Activated CD4-positive, alpha-beta T cell treated with anti-CD3 and anti-CD28 coated beads for 4 hours (primary cell): ENCODE data around the gene SIPA1L3.
"Not testable (repeated sequence)": the region's sequence is repeated elsewhere in the genome, so short reads cannot be mapped to it uniquely, and the experiment has no call there.

Experiments used
- DNase-seq, 2 donors: peaks; one replicate each; pipeline ENCODE4 v3.0.0-alpha.2; 2020

The SIPA1L3 gene

DNA sequence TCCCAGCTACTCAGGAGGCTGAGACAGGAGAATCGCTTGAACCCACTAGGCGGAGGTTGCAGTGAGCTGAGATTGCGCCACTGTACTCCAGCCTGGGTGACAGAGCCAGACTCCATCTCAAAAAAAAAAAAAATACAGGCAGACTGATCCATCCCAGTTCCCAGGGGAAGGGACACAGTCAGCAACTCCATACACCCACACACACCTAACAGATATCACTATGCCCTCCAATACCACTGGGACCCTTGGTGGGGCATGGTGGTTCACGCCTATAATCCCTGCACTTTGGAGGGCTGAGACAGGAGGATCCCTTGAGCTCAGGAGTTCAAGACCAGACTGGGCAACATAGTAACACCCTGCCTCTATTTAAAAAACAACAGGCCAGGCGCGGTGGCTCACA, 314.4 kb downstream of the SIPA1L3 start:
- DNase-seq = no peak

DNA sequence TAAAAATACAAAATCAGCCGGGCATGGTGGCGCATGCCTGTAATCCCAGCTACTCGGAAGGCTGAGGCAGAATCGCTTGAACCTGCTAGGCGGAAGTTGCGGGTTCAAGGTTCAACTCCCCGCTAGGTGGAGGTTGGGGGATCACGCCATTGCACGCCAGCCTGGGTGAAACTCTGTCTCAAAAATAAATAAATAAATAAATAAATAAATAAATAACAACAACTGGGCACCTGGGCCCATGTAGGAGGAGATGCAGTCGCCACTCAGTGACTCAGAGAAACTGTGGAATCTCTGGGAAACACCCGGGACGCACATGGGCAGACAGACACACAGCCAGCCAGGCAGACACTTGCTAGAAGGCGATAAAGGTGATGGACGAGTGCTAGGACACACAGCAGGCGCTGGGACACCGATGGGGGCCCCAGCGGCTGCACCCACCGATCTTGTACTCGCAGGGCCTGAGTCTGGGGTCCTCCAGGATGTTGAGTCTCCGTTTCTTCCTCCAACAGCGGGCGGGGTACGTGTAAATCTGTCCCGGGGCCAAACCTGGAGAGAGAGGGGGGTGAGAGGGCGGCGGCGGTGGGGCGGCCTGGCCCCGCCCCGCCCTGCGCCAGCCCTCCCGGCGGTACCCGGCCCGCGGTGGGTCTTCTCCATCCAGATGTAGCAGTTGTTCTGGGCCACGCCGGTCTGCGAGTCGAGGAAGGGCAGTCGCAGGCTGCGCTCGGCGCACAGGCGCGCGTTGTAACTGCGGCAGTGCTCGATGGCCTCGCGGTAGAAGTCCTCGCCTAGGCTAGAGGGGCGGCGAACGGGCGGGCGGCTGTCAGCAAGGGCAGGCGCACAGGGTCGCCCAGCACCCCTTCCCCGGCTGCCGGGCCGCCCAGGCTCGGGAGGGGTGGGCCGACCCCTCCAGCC, 315.2 kb downstream of the SIPA1L3 start:
- no peak for DNase-seq

DNA sequence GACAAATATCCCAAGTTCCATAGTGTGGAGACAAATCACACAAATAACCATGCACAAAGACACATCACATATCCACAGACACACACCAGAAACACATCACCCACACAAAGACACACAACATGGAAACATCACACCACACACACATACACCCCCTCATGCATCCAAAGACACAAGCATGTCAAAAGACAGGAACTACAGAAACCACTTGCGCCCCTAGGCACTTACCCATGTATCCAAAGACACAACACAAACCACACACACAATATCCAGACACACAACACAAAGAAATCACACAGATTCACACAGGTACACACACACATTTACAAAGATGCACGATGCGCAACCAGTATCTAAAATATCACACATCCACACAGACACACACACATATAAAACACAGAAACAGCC, 316.1 kb downstream of the SIPA1L3 start:
- DNase-seq = no peak

DNA sequence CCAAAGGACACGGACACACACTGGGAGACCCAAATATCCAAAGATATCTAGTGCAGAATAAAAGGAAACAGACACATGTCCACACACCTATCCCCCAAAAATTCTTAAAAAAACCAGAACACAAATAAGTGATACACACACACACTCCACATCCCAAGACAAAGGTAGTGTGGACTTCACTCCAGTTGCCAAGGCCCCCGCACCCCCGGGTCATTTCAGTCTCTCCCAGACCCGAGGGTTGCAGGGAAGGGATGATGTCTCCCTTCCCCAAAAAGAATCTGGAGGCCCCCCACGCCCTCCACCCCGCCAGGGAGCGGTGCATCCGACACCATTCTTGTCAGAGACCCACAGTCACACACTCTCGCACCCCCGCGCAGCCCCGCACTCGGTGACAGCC, 316.6 kb downstream of the SIPA1L3 start:
- no peak for DNase-seq

DNA sequence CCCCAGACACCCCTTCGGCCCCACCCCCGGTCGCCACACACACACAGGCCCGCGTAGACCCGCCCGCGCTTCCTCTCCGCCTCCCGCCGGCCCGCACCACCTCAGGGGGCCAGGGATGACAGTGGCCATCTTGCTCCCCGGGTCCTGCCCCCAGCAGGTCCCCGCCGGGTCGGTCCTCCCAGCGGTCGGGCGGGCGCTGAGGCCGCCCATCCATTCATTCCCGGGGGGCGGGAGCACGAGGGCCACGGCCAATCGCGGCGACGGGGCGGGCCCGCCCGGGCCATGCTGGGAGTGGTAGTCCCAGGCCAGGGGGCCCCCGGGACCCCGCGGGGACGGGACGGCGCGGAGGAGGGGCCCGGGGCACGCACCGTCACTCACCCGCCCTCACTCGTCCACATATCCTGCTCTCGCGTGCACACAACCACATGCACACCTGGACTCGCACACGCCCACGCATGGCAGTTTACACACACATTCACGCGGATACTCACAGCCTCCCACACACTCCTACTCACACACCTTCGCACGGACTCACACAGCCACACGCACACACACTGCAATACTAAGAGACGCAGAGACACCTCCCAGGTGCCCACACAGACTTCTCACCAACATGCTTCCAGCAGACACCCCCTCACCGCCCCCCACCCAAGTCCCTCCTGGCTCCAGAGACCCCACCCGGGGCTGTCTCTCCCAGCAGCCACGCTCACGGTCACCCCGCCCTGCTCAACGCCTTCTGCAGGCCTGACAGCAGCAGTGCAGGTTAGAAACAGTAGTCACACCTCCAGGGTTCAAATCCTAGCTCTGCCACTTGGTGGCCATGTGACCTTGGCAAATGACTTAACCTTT, 317.2 kb downstream of the SIPA1L3 start, which contains the start of gene DPF1:
DPF1 (minus strand) TSS at position 209 of the 849 bp plus-strand sequence; CDS start at position 129, 80 bp downstream.
- DNase-seq = peak; percentile 51 to 73

DNA sequence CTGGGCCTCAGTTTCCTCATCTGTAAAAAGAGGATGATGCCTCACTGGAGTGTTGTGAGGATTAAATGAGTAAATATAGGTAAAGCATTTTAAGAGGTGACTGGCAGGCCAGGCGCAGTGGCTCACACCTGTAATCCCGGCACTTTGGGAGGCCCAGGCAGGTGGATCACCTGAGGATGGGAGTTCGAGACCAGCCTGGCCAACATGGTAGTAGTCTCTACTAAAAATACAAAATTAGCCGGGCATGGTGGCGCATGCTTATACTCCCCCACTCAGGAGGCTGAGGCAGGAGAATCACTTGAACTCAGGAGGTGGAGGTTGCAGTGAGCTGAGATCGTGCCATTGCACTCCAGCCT, 317.8 kb downstream of the SIPA1L3 start:
- DNase-seq = not testable (repeated sequence)

DNA sequence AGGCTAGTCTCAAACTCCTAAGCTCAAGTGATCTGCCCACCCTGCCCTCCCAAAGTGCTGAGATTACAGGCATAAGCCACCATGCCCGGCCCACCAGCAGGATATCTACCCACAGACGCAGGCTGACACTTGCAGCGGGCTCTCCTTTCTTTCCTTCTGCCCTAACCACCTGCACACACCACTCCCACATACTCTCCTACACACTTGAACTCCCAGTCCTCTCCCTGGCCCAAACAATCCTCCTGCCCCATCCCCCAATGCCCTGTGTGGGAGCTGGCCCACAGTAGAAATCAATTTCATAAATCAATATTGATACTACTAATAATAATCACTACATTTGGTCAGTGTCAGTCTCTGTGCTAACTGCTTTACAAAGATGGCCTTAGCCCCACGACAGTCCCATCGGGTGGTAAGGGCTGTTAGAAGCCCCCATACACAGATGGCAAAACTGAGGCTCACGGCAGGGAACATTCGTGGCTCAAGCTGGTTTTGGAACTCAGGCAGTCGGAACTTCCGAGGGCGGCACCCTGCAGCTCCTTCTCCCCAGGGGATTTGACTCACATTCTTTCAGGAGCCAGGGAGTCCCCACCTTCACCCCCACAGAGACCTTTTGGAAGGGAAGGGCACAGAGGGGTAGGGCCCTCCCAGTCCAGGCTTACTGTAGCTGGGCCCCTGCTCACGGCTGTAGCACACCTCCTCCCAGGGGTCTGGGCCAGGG, 320.4 kb downstream of the SIPA1L3 start:
- no peak for DNase-seq

DNA sequence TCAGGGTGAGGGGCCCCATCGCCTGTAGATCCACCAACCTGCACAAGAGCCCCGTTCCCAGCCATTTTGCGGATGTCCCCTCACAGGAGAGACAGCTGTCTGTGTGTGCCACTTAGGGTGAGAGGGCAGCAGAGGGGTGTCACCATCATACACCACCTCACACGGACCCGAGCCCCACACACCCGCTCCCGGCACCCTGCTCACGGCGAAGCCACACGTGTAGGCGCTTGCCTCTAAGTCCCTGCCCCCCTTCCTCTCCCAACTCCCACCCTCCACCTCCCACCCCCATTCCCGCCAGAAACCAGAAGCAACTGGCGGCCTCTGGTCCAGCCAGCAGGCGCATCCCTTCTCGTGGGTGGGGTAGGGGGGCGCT, 321.0 kb downstream of the SIPA1L3 start:
- DNase-seq = no peak

DNA sequence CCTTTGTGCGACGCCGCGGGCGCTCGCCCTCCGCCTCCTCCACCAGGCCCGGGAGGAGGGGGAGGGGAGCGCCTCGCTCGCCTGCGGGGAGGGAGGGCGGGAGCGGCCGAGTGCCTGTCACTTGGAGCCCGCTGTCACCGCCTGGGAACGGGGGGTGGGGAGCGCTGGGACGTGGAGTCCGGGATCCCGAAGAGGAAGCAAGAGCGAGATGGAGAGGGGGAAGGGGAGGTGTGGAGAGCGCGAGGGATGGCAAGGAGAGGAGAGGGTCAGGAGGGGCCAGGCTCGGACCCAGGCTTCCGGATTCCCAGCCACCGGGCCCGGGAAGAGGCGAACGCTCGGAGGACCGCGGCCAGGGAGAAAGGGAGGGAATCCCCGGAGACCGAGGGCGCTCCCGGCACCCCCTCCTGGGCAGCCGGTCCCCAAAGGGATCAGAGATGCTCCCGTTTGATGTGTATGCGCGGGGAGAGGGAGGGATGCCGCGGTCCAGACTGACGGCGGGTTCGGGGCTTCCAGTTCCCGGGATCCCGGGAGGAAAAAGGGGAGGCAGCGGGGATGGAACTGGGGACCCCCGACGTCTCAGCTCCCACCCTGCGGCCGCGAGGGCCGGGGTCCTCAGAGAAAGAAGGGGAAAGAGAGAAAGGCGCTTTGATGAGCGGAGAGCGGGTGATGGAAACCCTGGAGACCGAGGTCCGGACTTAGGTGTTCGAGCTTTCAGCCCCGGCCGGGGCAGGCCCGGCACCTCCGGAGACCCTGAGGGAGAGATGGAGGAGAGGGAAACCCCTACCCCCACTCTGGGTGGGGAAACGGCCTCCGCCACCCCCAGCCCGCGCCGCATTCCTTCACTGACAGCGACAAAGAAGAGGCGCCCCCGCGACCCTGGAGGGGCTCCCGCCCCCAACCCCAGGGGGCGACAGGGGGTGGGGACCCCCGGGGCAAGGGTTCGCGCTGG, 321.8 kb downstream of the SIPA1L3 start:
- DNase-seq = no peak

DNA sequence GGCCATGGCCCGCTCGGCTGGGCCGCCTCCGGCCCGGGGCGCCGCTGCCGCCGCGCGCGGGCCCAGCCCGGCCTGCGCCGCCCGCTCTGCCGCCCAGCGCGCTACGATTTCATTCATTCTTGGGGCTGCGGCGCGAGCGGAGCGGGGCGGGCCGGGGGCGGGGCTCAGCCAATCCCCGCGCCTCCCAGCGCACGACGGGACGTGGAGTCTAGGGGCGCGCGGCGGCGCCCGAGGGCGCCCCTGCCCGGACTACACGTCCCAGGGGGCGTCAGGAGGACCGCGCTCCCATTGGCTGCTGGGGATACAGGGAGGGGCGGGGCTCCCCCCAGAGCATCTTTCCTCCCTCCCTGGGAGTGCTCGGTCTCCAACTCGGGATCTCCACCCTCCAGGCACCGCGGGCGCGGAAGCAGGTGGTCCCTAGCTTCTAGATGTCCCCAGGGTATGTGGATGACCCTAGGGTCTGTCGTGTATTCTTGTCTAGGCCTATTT, 322.6 kb downstream of the SIPA1L3 start:
- peak; percentile 49 to 50 for DNase-seq

DNA sequence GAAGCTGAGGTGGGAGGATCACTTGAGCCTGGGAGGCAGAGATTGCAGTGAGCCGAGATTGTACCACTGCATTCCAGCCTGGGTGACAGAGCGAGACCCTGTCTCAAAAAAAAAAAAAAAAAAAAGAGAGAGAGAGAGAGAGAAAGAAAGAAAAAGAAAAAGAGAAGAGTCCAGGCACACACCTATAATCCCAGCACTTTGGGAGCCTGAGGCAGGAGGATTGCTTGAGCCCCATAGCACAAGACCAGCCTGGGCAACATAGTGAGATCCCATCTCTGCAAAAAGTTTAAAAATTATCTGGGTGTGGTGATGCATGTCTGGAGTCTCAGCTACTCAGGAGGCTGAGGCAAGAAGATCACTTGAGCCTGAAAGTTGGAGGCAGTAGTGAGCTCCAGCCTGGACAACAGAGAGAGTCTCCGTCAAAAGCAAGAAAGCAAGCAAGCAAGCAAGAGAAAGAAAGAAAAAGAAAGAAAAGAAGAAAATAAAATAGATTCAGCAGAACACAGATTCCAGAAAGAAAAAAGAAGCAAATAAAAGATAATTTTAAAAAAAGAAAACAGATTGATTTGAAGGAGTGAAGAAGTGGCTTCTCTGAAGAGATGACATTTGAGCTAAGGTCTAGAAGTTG, 323.6 kb downstream of the SIPA1L3 start:
- not testable (repeated sequence) for DNase-seq

DNA sequence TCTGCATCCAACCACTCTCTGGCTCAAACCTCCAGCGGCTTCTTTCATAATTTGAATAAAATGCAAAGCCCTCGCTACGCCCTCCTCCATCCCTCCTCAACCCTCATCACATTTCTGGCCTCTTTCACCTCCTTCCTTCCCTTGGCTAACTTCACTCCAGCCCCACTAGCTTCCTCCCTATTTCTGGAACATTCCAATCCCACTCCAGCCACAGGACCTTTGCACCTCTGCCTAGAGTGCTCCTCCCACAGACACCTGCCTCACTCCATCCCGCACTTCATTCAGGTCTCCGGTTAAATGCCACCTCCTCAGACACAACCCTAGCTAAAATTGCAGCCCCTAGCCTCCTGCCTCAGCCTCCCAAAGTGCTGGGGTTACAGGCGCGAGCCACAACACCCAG, 324.9 kb downstream of the SIPA1L3 start:
- no peak for DNase-seq

DNA sequence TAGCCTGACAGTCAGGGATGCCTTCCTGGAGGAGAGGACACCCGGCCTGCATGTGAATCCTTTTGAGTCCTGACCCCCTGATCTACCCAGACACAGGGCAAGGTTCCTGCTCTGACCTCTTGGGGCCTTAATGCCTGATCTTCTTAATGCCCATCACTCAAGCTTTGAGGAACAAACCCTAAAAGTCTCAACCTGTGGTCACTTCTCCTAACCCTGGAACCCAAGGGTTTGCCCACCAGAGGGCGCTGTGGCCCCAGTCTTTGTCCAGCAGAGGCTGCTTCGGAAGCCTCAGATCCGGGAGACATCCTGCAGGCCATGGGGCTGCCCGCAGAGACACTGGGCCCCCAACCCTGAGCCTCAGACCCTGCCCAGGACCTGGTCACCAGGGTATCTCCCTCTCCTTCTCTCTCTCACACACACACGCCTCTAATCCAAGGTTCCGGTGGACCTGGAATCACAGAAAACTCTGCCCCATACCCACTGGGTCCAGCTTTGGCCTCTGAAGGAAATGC, 326.8 kb downstream of the SIPA1L3 start:
- peak; percentile 61 to 69 for DNase-seq

DNA sequence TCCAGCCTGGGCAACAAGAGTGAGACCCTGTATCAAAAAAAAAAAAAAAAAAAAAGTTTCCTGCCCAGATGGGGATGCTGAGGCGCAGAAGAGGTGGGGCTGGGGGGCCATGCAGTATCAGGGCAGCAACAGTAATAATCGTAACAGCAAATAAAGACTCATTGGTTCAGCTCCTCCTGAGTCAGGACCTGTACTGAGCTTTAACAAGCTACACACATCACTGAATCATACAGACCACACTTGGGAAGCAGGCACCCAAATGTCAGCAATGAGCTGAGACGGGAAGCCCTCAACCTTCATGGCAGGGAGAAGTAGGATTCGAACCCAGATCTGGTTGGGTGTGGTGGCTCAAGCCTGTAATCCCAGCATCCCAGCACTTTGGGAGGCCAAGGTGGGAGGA, 327.6 kb downstream of the SIPA1L3 start:
- DNase-seq = no peak

DNA sequence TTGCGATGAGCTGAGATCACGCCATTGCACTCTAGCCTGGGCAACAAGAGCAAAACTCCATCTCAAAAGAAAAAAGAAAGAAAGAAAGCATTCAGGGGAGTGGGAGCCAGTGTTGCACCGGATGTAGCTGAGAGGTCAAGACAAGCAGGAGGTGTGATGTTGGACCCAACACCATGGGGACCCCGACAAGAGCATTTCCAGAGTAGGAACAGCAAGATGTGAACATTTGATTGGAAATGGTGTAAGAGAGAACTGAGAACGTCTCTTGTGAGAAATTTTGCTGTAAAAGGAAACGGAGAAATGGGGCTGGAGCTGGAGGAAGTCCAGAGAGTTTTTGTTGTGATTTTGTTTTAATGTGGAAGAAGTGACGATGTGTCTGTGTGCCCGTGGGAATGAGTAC, 332.8 kb downstream of the SIPA1L3 start:
- no peak for DNase-seq

DNA sequence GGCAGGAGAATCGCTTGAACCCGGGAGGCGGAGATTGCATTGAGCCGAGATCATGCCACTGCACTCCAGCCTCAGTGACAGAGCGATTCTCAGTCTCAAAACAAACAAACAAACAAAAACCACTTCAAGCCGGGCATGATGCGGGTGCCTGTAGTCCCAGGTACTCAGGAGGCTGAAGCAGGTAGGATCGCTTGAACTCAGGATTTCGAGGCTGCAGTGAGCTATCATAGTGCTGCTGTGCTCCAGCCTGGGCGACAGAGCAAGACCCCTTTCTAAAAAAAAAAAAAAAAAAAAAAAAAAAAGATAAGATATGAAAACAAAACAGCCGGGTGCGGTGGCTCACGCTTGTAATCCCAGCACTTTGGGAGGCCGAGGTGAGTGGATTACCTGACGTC, 336.3 kb downstream of the SIPA1L3 start:
- no peak for DNase-seq

DNA sequence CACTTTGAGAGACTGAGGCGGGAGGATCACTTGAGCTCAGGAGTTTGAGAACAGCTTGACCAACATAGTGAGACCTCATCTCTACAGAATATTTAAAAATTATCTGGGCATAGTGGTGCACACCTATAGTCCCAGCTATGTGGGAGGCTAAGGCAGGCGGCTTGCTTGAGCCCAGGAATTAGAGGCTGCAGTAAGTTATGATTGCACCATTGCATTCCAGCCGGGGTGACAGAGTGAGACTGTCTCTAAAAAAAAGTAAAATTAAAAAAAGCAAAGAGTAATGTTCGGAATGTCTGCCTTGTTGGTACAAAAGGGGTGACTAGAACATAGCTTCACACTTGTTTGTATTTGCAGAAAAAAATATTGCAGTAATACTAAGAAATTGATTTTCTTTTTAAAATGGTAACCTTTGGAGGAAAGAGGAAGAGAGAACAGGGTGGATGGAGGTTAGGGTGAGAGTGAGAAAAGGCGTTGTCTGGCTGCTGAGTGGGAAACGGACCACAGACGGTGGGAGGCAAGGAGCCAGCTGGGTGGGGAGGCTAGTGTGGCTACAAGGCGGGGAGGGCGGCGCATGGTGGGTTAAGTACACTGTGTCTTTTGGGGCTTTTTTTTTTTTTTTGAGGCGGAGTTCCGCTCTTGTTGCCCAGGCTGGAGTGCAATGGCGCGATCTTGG, 339.0 kb downstream of the SIPA1L3 start:
- no peak for DNase-seq

DNA sequence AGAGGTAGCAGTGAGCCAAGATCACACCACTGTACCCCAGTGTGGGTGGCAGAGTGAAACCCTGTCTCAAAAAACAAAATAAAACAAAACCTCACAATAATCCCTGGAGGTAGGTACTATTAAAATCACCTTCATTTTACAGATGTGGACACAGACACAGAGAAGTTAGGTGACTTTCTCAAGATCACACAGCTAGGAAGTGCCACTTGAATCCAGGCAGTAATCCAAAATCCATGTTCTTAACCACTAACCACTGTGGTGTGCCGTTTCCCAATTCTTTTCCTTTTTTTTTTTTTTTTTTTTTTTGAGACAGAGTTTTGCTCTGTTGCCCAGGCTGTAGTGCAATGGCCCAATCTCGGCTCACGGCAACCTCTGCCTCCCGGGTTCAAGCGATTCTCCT, 340.1 kb downstream of the SIPA1L3 start:
- DNase-seq = no peak

DNA sequence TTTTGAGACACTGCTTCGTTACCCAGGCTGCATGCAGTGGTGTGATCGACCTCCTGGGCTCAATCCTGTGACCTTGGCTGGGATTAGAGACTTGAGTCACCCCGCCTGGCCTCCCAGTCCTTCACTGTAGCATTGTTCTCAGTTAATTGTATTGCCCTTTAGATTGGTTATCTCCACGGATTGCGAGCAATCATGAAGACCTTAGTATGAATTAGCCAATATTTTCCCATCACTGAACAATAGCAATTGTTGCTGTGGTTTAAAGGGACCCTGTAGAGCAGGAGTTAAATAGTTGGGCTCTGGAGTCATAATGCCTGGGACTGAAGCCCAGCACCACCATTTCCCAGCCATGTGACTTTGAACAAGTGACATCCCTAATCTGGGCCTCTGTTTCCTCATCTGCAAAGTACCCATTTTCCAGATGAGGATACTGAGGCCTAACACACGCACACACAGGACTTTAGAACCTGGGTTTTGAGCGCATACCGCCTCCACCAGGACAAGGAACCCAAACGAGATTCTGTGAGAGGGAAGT, 340.8 kb downstream of the SIPA1L3 start:
- no peak for DNase-seq

DNA sequence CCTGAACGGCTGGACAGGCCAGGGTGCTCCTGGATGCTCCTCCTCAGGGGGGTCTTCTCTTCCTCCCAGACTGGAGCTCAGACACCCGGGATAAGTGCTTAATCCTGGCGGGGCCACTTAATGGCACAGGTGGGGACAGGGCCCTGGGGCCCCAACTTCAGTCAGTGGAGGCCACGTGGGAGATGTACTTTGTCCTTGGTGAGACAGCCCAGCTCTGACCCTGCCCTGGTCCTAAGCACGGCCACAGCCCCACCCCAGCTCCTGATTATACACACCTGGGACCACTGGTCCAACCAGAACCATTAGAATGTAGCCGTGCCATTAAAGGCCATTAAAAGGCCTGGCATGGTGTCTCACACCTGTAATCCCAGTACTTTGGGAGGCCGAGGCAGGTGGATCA, 341.4 kb downstream of the SIPA1L3 start:
- DNase-seq = no peak
